ENCODE measurements around the gene HSF2.
"Not testable (repeated sequence)": the region's sequence is repeated elsewhere in the genome, so short reads cannot be mapped to it uniquely, and the experiment has no call there.

Gene HSF2

GRCh38 chr6:122452509-122452908, 53.1 kb downstream of the HSF2 start:
- no peak for TF ChIP-seq ZFX (IDR thresholded peaks at IDR 0.05; ENCODE audit: borderline replicate concordance)
- H3K27ac ChIP-seq, result no peak overlapping the region

- no peak overlapping the region for H3K27ac ChIP-seq
- TF ChIP-seq ZFX (IDR thresholded peaks at IDR 0.05; ENCODE audit: borderline replicate concordance) (no peak), CTCF (IDR thresholded peaks at IDR 0.05) (no peak)
Observed at GRCh38 chr6:122454673-122455072, 55.2 kb downstream of the HSF2 start.

GRCh38 chr6:122455116-122455515, 55.7 kb downstream of the HSF2 start:
- not testable (repeated sequence) for H3K27ac ChIP-seq

- no peak overlapping the region for H3K27ac ChIP-seq
- TF ChIP-seq CTCF (IDR thresholded peaks at IDR 0.05) (no peak), ZFX (IDR thresholded peaks at IDR 0.05; ENCODE audit: borderline replicate concordance) (no peak)
Observed at GRCh38 chr6:122458087-122458486, 58.6 kb downstream of the HSF2 start.

- no peak overlapping the region for H3K27ac ChIP-seq
- TF ChIP-seq CTCF (IDR thresholded peaks at IDR 0.05), result no peak
- no peak for TF ChIP-seq ZFX (IDR thresholded peaks at IDR 0.05; ENCODE audit: borderline replicate concordance)
Observed at GRCh38 chr6:122459240-122459639, 59.8 kb downstream of the HSF2 start.

GRCh38 chr6:122459865-122460416, 60.5 kb downstream of the HSF2 start:
- not testable (repeated sequence) for H3K27ac ChIP-seq

- no peak overlapping the region for H3K27ac ChIP-seq
- TF ChIP-seq ZFX (IDR thresholded peaks at IDR 0.05; ENCODE audit: borderline replicate concordance) (no peak), CTCF (IDR thresholded peaks at IDR 0.05) (no peak)
Observed at GRCh38 chr6:122461885-122462284, 62.4 kb downstream of the HSF2 start.

- peak within 1 kb of the TSS; percentile 77 for H3K27ac ChIP-seq
- no peak for TF ChIP-seq CTCF (IDR thresholded peaks at IDR 0.05)
- TF ChIP-seq ZFX (IDR thresholded peaks at IDR 0.05; ENCODE audit: borderline replicate concordance), result no peak
Observed at GRCh38 chr6:122471107-122472021, 71.9 kb downstream of the HSF2 start, which contains the start of gene SERINC1. Gene SERINC1, minus strand, starts transcription at chr6:122471807. Its CDS starts 70 bp downstream, at chr6:122471737.

GRCh38 chr6:122472022-122472340, 72.5 kb downstream of the HSF2 start:
- peak overlapping the region; percentile 77 for H3K27ac ChIP-seq
- TF ChIP-seq ZFX (IDR thresholded peaks at IDR 0.05; ENCODE audit: borderline replicate concordance), result no peak
- TF ChIP-seq CTCF (IDR thresholded peaks at IDR 0.05), result no peak
